HepG2 (cell line): Measurements from ENCODE around the gene TMEM185B. TPM values are rescaled to one million over a fixed set of nuclear protein-coding genes. Genes with fewer than 3 reads are reported as not detected.

Experiments used
- ATAC-seq: fragments of 200-7000 bp; cut with Tn5 transposase; 3 replicates; pipeline ENCODE4 v1.9.1; 2020; ENCODE audit warnings: mild to moderate bottlenecking, moderate library complexity
- BruUV-seq: library from RNA; stranded (reverse); fragments of 400-500 nt; replicated peaks from 2 replicates; lab custom pipeline; 2021; lab: Mats Ljungman, UMichigan
- CTCF ChIA-PET: fragments of 300-600 bp; formaldehyde crosslinking; extraction: SDS; loops from one replicate; lab custom pipeline; 2021; ENCODE audit warnings: low total read pairs, inconsistent platforms, low intra/inter-chr PET ratio; lab: Yijun Ruan, JAX
- POLR2A ChIA-PET: fragments of 350-600 bp; sonication (Branson Sonifier 250); formaldehyde crosslinking; loops from one replicate; lab custom pipeline; 2020; ENCODE audit warnings: antibody characterized with exemption, inconsistent platforms; lab: Yijun Ruan, JAX
- DNase-seq: peaks from one replicate; pipeline ENCODE4 v3.0.0-alpha.2; 2015; ENCODE audit warnings: low spot score
- FAIRE-seq: peaks from 3 replicates; lab custom pipeline; 2011; peaks lifted over from hg19 to GRCh38; lab: Jason Lieb, UNC
- H2AFZ ChIP-seq: one replicate; pipeline ENCODE4 v1.6.1; 2011; ENCODE audit warnings: low read length, inconsistent platforms
- H3K27ac ChIP-seq: fragments of 300-600 bp; 3 replicates; pipeline ENCODE4 v1.8.0; 2011; ENCODE audit warnings: mixed run types, mild to moderate bottlenecking, mixed read lengths, low read length, inconsistent platforms; ENCODE audit not compliant: insufficient read depth; ENCODE audit errors: extremely low read length
- H3K27me3 ChIP-seq, 2 experiments: fragments of 200-600 bp in 1 of 2; 2 replicates in 1 of 2; 3 replicates in 1 of 2; pipeline versions ENCODE4 v1.6.0 to v1.8.0; 2011; ENCODE audit warnings: low read length in 2 of 2, mild to moderate bottlenecking in 2 of 2, moderate library complexity in 2 of 2, inconsistent platforms in 1 of 2; ENCODE audit not compliant: insufficient read depth in 2 of 2, control insufficient read depth in 1 of 2
- H3K36me3 ChIP-seq, 2 experiments: fragments of 200-600 bp in 1 of 2; replicated peaks in 1 of 2; 2 replicates in 1 of 2; 3 replicates in 1 of 2; pipeline versions ENCODE4 v1.5.1 to v1.8.0; 2011; ENCODE audit warnings: low read length in 2 of 2, inconsistent platforms in 1 of 2; ENCODE audit not compliant: insufficient read depth in 2 of 2, control insufficient read depth in 1 of 2
- H3K4me1 ChIP-seq: 2 replicates; pipeline ENCODE4 v1.5.1; 2012; ENCODE audit warnings: low read length, inconsistent platforms; ENCODE audit not compliant: insufficient read depth
- H3K4me2 ChIP-seq: 2 replicates; pipeline ENCODE4 v1.6.0; 2011; ENCODE audit warnings: low read depth, low read length, inconsistent platforms
- H3K4me3 ChIP-seq, 3 experiments: fragments of 200-600 bp in 1 of 3; sonication (generic), shearing (Covaris generic) in 1 of 3; replicated peaks in 1 of 3; 2 replicates each; pipeline ENCODE4 v1.5.1; 2011 to 2016; ENCODE audit warnings: low read length in 3 of 3, inconsistent platforms in 2 of 3, low read depth in 2 of 3, mild to moderate bottlenecking in 2 of 3, control low read depth in 1 of 3, mixed read lengths in 1 of 3; ENCODE audit not compliant: insufficient read depth in 1 of 3
- H3K79me2 ChIP-seq: one replicate; pipeline ENCODE4 v1.6.1; 2011; ENCODE audit warnings: low read length, inconsistent platforms; ENCODE audit not compliant: insufficient read depth
- H3K9ac ChIP-seq: 2 replicates; pipeline ENCODE4 v1.6.0; 2011; ENCODE audit warnings: mild to moderate bottlenecking, low read depth, low read length, inconsistent platforms; ENCODE audit not compliant: insufficient read depth
- H3K9me3 ChIP-seq: 2 replicates; pipeline ENCODE4 v1.5.1; 2012; ENCODE audit warnings: mild to moderate bottlenecking, low read length
- H4K20me1 ChIP-seq: 2 replicates; pipeline ENCODE4 v1.6.0; 2011; ENCODE audit warnings: inconsistent platforms, mild to moderate bottlenecking, low read length, moderate library complexity; ENCODE audit not compliant: insufficient read depth
- CEBPG ChIP-seq: IDR thresholded peaks from 2 replicates; pipeline ENCODE4 v1.6.1; 2016
- ELF3 ChIP-seq: IDR thresholded peaks from 2 replicates; pipeline ENCODE4 v1.6.1; 2016; ENCODE audit warnings: missing genetic modification reagents, missing compliant biosample characterization
- NAIF1 ChIP-seq: sonication (generic); formaldehyde crosslinking; IDR thresholded peaks from 2 replicates; pipeline ENCODE4 v1.5.0; 2020; ENCODE audit warnings: mild to moderate bottlenecking, missing genetic modification reagents, borderline replicate concordance
- ZBTB3 ChIP-seq: sonication (generic); formaldehyde crosslinking; IDR thresholded peaks from 2 replicates; pipeline ENCODE4 v1.4.0; 2020; ENCODE audit warnings: low read depth, mild to moderate bottlenecking, moderate library complexity, missing genetic modification reagents, borderline replicate concordance
- ZNF138 ChIP-seq: sonication (generic); formaldehyde crosslinking; IDR thresholded peaks from 2 replicates; pipeline ENCODE4 v1.5.0; 2020; ENCODE audit warnings: mild to moderate bottlenecking, low read depth, missing genetic modification reagents
- WGBS: methylation state at CpG from one replicate; pipeline ENCODE4 v1.1.6; 2017; ENCODE audit warnings: low lambda C conversion rate; 5-methylcytosine and 5-hydroxymethylcytosine counted together
- in situ Hi-C: cut with HindIII; loops from 2 replicates; pipeline ENCODE4 v1.10.0; 2017; ENCODE audit warnings: low pct_unique_long_range_greater_than_20kb; ENCODE audit not compliant: extremely low pct_ligation_motif_present
- intact Hi-C: fragments of 100-400 bp; cut with micrococcal nuclease; formaldehyde crosslinking; loops from one replicate; pipeline ENCODE4 v1.10.0; 2022; ENCODE audit not compliant: unreplicated experiment
- polyA plus RNA-seq, 8 experiments: library from polyadenylated mRNA; depleted of rRNA in 3 of 8; stranded (reverse) in 7 of 8; unstranded in 1 of 8; fragments of >200 nt; fragmentation: Illumina TruSeq in 4 of 8; extraction: Trizol in 4 of 8; gene quantifications; 2 replicates each; pipeline versions ENCODE4 v1.2.1 to v1.2.3, GENCODE V29; 2011 to 2016; ENCODE audit warnings: low read depth in 4 of 8, missing spikeins in 1 of 8, mixed read lengths in 1 of 8; ENCODE audit not compliant: insufficient read depth in 1 of 8
- total RNA-seq, 5 experiments: library from RNA; depleted of rRNA; stranded (reverse); fragments of >200 nt; fragmentation: Illumina TruSeq; extraction: Trizol; gene quantifications; 2 replicates each; pipeline ENCODE4 v1.2.3, GENCODE V29; 2016; ENCODE audit warnings: low read depth in 1 of 5
- TF ChIP-seq, protein P1 (sequence below): sonication (generic); formaldehyde crosslinking; IDR thresholded peaks from 2 replicates; pipeline ENCODE4 v1.4.0; 2020; ENCODE audit warnings: missing genetic modification reagents, mild to moderate bottlenecking, borderline replicate concordance
- TF ChIP-seq, protein P2 (sequence below): sonication (generic); formaldehyde crosslinking; IDR thresholded peaks from 2 replicates; pipeline ENCODE4 v1.8.0; 2022; ENCODE audit warnings: missing genetic modification reagents, mild to moderate bottlenecking, moderate library complexity, borderline replicate concordance
- TF ChIP-seq, protein P3 (sequence below): sonication (generic); formaldehyde crosslinking; IDR thresholded peaks from 2 replicates; pipeline ENCODE4 v1.4.0; 2020; ENCODE audit warnings: missing genetic modification reagents, borderline replicate concordance

TMEM185B gene
- total and polyA plus RNA-seq, 2 of the 13 experiments (the other 11 are each of a cell fraction or from before 2014, with no cell fraction given), result 5.6 to 7.0 TPM

- H4K20me1 ChIP-seq, result no peaks in the 10 kb centered on the region
- POLR2A ChIA-PET, result interaction anchor here (0.9 to 2.1 kb wide), 10 partner anchors 8 to 1279 kb away, joined by 3 to 22 read pairs (median 4); partner anchors contain the start of genes RNU4ATAC and TMEM185B
Observed at GRCh38 chr2:120251880-120252224, 28.7 kb upstream of the TMEM185B start.

More at GRCh38 chr2:120251880-120252224, 28.7 kb upstream of the TMEM185B start:
- Histone ChIP-seq H3K79me2 (peaks cover 25% of the 10 kb centered on the region), H3K9ac (no peak overlapping the region), H3K9me3 (no peaks in the 10 kb centered on the region), H2AFZ (peak overlapping the region; percentile 20), H3K4me2 (peak overlapping the region; percentile 91), H3K4me1 (peaks cover 40% of the 10 kb centered on the region), H3K36me3 (no peaks in the 10 kb centered on the region), H3K4me3 (peak overlapping the region; percentile 57 to 87 (median 73)), H3K27ac (no peak overlapping the region), H3K27me3 (peaks cover 8 to 38% of the 10 kb centered on the region in 2 experiments; a peak in 3 of 5 replicates)
- no peak for ATAC-seq
- TF ChIP-seq CEBPG (CRISPR knock-in tag) (peak; percentile 25; the same call in 1 of the 2 replicates), NAIF1 (CRISPR knock-in tag) (0 out of 2 replicates have a peak, but pooled peaks have one; percentile 31), ZNF138 (CRISPR knock-in tag) (0 out of 2 replicates have a peak, but pooled peaks have one; percentile 20), ELF3 (CRISPR knock-in tag) (no peak), ZBTB3 (0 out of 2 replicates have a peak, but pooled peaks have one; percentile 17)
- TF ChIP-seq, protein P1, sequence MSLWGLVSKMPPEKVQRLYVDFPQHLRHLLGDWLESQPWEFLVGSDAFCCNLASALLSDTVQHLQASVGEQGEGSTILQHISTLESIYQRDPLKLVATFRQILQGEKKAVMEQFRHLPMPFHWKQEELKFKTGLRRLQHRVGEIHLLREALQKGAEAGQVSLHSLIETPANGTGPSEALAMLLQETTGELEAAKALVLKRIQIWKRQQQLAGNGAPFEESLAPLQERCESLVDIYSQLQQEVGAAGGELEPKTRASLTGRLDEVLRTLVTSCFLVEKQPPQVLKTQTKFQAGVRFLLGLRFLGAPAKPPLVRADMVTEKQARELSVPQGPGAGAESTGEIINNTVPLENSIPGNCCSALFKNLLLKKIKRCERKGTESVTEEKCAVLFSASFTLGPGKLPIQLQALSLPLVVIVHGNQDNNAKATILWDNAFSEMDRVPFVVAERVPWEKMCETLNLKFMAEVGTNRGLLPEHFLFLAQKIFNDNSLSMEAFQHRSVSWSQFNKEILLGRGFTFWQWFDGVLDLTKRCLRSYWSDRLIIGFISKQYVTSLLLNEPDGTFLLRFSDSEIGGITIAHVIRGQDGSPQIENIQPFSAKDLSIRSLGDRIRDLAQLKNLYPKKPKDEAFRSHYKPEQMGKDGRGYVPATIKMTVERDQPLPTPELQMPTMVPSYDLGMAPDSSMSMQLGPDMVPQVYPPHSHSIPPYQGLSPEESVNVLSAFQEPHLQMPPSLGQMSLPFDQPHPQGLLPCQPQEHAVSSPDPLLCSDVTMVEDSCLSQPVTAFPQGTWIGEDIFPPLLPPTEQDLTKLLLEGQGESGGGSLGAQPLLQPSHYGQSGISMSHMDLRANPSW (CRISPR knock-in tag), result 0 out of 2 replicates have a peak, but pooled peaks have one; percentile 18
- TF ChIP-seq, protein P2, sequence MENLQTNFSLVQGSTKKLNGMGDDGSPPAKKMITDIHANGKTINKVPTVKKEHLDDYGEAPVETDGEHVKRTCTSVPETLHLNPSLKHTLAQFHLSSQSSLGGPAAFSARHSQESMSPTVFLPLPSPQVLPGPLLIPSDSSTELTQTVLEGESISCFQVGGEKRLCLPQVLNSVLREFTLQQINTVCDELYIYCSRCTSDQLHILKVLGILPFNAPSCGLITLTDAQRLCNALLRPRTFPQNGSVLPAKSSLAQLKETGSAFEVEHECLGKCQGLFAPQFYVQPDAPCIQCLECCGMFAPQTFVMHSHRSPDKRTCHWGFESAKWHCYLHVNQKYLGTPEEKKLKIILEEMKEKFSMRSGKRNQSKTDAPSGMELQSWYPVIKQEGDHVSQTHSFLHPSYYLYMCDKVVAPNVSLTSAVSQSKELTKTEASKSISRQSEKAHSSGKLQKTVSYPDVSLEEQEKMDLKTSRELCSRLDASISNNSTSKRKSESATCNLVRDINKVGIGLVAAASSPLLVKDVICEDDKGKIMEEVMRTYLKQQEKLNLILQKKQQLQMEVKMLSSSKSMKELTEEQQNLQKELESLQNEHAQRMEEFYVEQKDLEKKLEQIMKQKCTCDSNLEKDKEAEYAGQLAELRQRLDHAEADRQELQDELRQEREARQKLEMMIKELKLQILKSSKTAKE (CRISPR knock-in tag), result no peak
- TF ChIP-seq, protein P3, sequence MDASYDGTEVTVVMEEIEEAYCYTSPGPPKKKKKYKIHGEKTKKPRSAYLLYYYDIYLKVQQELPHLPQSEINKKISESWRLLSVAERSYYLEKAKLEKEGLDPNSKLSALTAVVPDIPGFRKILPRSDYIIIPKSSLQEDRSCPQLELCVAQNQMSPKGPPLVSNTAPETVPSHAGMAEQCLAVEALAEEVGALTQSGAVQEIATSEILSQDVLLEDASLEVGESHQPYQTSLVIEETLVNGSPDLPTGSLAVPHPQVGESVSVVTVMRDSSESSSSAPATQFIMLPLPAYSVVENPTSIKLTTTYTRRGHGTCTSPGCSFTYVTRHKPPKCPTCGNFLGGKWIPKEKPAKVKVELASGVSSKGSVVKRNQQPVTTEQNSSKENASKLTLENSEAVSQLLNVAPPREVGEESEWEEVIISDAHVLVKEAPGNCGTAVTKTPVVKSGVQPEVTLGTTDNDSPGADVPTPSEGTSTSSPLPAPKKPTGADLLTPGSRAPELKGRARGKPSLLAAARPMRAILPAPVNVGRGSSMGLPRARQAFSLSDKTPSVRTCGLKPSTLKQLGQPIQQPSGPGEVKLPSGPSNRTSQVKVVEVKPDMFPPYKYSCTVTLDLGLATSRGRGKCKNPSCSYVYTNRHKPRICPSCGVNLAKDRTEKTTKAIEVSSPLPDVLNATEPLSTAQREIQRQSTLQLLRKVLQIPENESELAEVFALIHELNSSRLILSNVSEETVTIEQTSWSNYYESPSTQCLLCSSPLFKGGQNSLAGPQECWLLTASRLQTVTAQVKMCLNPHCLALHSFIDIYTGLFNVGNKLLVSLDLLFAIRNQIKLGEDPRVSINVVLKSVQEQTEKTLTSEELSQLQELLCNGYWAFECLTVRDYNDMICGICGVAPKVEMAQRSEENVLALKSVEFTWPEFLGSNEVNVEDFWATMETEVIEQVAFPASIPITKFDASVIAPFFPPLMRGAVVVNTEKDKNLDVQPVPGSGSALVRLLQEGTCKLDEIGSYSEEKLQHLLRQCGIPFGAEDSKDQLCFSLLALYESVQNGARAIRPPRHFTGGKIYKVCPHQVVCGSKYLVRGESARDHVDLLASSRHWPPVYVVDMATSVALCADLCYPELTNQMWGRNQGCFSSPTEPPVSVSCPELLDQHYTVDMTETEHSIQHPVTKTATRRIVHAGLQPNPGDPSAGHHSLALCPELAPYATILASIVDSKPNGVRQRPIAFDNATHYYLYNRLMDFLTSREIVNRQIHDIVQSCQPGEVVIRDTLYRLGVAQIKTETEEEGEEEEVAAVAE (CRISPR knock-in tag), result peak; percentile 4; the same call in 1 of the 2 replicates
- no peak for DNase-seq
- 0% methylated on average over 6 of the region's 6 CpGs for WGBS
- intact Hi-C loops, result loop anchor here (5.0 to 10.0 kb wide), 2 partner anchors 205 to 313 kb away; no protein-coding TSS in a partner anchor
- FAIRE-seq, result no peak
- CTCF ChIA-PET, result no interaction called here
- in situ Hi-C loops, result no loop called here
- no TSS peak for BruUV-seq
